ENCODE data around the gene TYR. TPM values are rescaled to one million over a fixed set of nuclear protein-coding genes. Genes with fewer than 3 reads are reported as not detected.
"Not testable (repeated sequence)": the region's sequence is repeated elsewhere in the genome, so short reads cannot be mapped to it uniquely, and the experiment has no call there.

Gene TYR
- total RNA-seq, 2 experiments from 2014 or later = not detected

DNA sequence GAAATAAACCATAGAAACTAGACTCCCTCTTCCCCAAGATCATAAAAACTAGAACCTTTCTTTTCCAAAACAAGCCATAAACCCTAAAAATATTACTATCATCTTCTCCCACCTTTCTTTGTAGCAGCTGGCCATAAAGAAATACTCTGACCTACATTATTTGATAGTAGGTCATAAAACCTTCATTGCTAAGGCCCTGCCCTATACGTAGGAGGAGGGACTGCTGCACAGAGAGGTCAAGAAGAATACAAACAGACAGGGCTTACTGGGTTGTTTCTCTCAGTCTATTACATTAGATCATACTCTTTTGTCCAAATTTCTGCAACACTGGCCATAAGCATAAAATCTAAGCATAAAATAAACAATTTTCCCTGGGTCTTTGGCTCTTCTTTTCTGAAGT is 101.5 kb downstream of the TYR start:
- Mint-ChIP-seq H3K4me3 (no peak overlapping the region), H3K36me3 (ENCODE audit: low read depth) (no peaks in the 10 kb centered on the region), H3K27ac (no peak overlapping the region), H3K4me1 (ENCODE audit: low read depth) (no peaks in the 10 kb centered on the region), H3K27me3 (ENCODE audit: low read depth) (no peaks in the 10 kb centered on the region), H3K9me3 (ENCODE audit: insufficient read depth) (no peaks in the 10 kb centered on the region)
- ChIA-PET CTCF (no interaction called here), POLR2A (no interaction called here)
- ATAC-seq (no peak), DNase-seq (no peak)

DNA sequence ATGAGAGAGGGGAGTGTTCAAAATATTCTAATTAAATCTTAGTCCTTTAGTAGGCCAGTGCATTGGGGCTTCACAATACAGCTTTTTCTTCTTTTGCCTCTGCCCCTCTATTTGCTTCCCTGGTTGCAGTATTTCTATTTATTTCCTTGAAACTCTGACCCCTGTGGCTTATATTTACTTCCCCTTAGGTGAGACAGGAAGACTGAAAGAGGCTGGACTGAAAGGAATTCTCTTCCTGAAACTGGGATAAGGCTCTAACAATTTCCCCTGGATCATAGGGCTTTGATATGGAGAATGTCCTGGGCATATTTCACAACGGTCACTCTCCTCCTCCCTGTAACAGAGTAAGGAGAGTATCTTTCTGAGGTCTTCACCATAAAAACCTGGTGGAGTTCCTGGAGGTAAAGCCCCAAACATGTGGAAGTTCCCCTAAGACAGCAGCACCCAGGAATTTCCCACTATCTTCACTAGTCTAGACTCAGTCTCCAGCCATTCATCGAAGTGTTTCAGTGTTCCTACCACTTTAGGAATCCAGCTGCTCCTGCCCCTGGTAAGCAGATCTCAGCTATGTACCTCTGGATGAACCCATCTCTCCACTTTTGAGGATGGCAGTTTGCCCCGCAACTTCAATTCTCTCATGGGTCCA is 103.5 kb downstream of the TYR start:
- POLR2A ChIA-PET; H3K36me3 Mint-ChIP-seq (ENCODE audit: low read depth); H3K27me3 Mint-ChIP-seq (ENCODE audit: low read depth); CTCF ChIA-PET; H3K4me1 Mint-ChIP-seq (ENCODE audit: low read depth); H3K4me3 Mint-ChIP-seq; ATAC-seq; DNase-seq; H3K27ac Mint-ChIP-seq; H3K9me3 Mint-ChIP-seq (ENCODE audit: insufficient read depth): not testable (repeated sequence)

GRCh38 chr11:89286601-89287000 is 108.9 kb downstream of the TYR start:
- H3K9me3 Mint-ChIP-seq (ENCODE audit: insufficient read depth); H3K27ac Mint-ChIP-seq; POLR2A ChIA-PET; DNase-seq; H3K4me1 Mint-ChIP-seq (ENCODE audit: low read depth); H3K27me3 Mint-ChIP-seq (ENCODE audit: low read depth); ATAC-seq; H3K4me3 Mint-ChIP-seq; H3K36me3 Mint-ChIP-seq (ENCODE audit: low read depth); CTCF ChIA-PET: not testable (repeated sequence)

GRCh38 chr11:89288004-89288403 is 110.3 kb downstream of the TYR start:
- DNase-seq; ATAC-seq; H3K4me3 Mint-ChIP-seq; CTCF ChIA-PET; H3K27ac Mint-ChIP-seq; H3K36me3 Mint-ChIP-seq (ENCODE audit: low read depth); H3K27me3 Mint-ChIP-seq (ENCODE audit: low read depth); H3K4me1 Mint-ChIP-seq (ENCODE audit: low read depth); H3K9me3 Mint-ChIP-seq (ENCODE audit: insufficient read depth); POLR2A ChIA-PET: not testable (repeated sequence)

GRCh38 chr11:89293965-89294679 is 116.4 kb downstream of the TYR start:
- Mint-ChIP-seq H3K9me3 (ENCODE audit: insufficient read depth) (no peaks in the 10 kb centered on the region), H3K36me3 (ENCODE audit: low read depth) (no peaks in the 10 kb centered on the region), H3K4me3 (no peak overlapping the region), H3K27ac (no peak overlapping the region), H3K4me1 (ENCODE audit: low read depth) (no peaks in the 10 kb centered on the region), H3K27me3 (ENCODE audit: low read depth) (no peaks in the 10 kb centered on the region)
- POLR2A ChIA-PET = no interaction called here
- ATAC-seq (no peak), DNase-seq (no peak)
- CTCF ChIA-PET = no interaction called here

DNA sequence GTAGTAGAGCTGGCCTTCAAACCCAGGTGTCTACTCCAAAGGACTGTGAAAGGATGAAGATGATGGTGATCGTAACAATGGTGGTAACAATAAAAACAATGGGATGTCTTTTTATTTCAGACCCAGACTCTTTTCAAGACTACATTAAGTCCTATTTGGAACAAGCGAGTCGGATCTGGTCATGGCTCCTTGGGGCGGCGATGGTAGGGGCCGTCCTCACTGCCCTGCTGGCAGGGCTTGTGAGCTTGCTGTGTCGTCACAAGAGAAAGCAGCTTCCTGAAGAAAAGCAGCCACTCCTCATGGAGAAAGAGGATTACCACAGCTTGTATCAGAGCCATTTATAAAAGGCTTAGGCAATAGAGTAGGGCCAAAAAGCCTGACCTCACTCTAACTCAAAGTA is 117.3 kb downstream of the TYR start:
- H3K9me3 Mint-ChIP-seq (ENCODE audit: insufficient read depth); H3K27ac Mint-ChIP-seq; DNase-seq; H3K27me3 Mint-ChIP-seq (ENCODE audit: low read depth); H3K4me1 Mint-ChIP-seq (ENCODE audit: low read depth); POLR2A ChIA-PET; H3K36me3 Mint-ChIP-seq (ENCODE audit: low read depth); CTCF ChIA-PET; ATAC-seq; H3K4me3 Mint-ChIP-seq: not testable (repeated sequence)

GRCh38 chr11:89303029-89303428 is 125.4 kb downstream of the TYR start:
- H3K4me3 Mint-ChIP-seq; POLR2A ChIA-PET; DNase-seq; CTCF ChIA-PET; ATAC-seq; H3K27me3 Mint-ChIP-seq (ENCODE audit: low read depth); H3K36me3 Mint-ChIP-seq (ENCODE audit: low read depth); H3K9me3 Mint-ChIP-seq (ENCODE audit: insufficient read depth); H3K4me1 Mint-ChIP-seq (ENCODE audit: low read depth); H3K27ac Mint-ChIP-seq: not testable (repeated sequence)

- POLR2A ChIA-PET; H3K36me3 Mint-ChIP-seq (ENCODE audit: low read depth); H3K27ac Mint-ChIP-seq; CTCF ChIA-PET; H3K27me3 Mint-ChIP-seq (ENCODE audit: low read depth); DNase-seq; H3K9me3 Mint-ChIP-seq (ENCODE audit: insufficient read depth); H3K4me1 Mint-ChIP-seq (ENCODE audit: low read depth); ATAC-seq; H3K4me3 Mint-ChIP-seq: not testable (repeated sequence)
These were observed 130.6 kb downstream of the TYR start for GRCh38 chr11:89308272-89308671.

GRCh38 chr11:89309321-89309985 is 131.8 kb downstream of the TYR start:
- H3K4me3 Mint-ChIP-seq; H3K4me1 Mint-ChIP-seq (ENCODE audit: low read depth); H3K27ac Mint-ChIP-seq; H3K36me3 Mint-ChIP-seq (ENCODE audit: low read depth); CTCF ChIA-PET; ATAC-seq; POLR2A ChIA-PET; DNase-seq; H3K9me3 Mint-ChIP-seq (ENCODE audit: insufficient read depth); H3K27me3 Mint-ChIP-seq (ENCODE audit: low read depth): not testable (repeated sequence)

DNA sequence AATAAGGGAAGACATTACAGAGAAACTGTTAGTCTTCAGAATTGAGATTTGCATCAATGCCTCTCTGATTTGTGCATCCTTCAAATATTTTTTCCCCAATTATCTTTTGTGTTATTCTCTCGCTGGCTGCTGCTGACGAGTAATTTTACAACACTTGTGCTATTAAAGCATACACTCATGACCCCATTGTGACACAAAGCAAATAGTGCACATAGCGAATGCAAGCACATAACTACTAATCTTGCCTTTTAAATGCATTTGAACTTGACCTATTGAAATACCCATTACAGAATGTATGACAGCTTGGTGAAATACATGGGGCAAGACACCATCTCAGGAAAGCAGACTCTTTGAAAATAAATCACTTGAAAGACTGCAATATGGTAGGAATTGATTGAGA is 132.9 kb downstream of the TYR start:
- H3K9me3 Mint-ChIP-seq (ENCODE audit: insufficient read depth); ATAC-seq: not testable (repeated sequence)

GRCh38 chr11:89321401-89321800 is 143.7 kb downstream of the TYR start:
- POLR2A ChIA-PET = no interaction called here
- no peaks in the 10 kb centered on the region for H3K36me3 Mint-ChIP-seq (ENCODE audit: low read depth)
- H3K4me3 Mint-ChIP-seq = no peak overlapping the region
- ATAC-seq = no peak
- H3K9me3 Mint-ChIP-seq (ENCODE audit: insufficient read depth) = no peaks in the 10 kb centered on the region
- DNase-seq = no peak
- H3K27me3 Mint-ChIP-seq (ENCODE audit: low read depth) = no peaks in the 10 kb centered on the region
- no peaks in the 10 kb centered on the region for H3K4me1 Mint-ChIP-seq (ENCODE audit: low read depth)
- CTCF ChIA-PET = no interaction called here
- H3K27ac Mint-ChIP-seq = no peak overlapping the region

More for the DNA sequence above, 132.9 kb downstream of the TYR start:
- H3K27ac Mint-ChIP-seq; H3K36me3 Mint-ChIP-seq (ENCODE audit: low read depth); CTCF ChIA-PET; POLR2A ChIA-PET; H3K27me3 Mint-ChIP-seq (ENCODE audit: low read depth); H3K4me1 Mint-ChIP-seq (ENCODE audit: low read depth); H3K4me3 Mint-ChIP-seq; DNase-seq: not testable (repeated sequence)

DNA sequence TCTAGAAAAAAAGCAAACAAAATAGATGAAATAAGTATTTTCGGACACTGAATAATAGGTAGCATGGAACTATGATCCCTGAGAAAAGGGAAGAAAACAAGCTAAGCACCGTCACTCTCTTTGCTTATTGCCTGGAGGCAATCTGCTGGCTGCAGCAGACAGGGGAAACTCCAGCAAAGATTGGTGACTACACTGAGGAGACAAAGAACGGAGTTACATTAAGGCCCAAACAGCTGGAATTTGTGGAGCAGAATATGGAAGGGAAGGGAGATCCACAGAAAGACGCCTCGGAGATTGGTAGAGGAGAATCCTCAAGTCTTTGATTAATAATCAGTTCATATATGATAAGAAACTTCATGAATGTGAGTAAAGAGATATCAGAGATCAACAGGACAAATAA is 150.2 kb downstream of the TYR start:
- ChIA-PET CTCF (no interaction called here), POLR2A (no interaction called here)
- H3K27me3 Mint-ChIP-seq (ENCODE audit: low read depth) = no peaks in the 10 kb centered on the region
- DNase-seq = no peak
- H3K27ac Mint-ChIP-seq = no peak overlapping the region
- no peak overlapping the region for H3K4me3 Mint-ChIP-seq
- H3K9me3 Mint-ChIP-seq (ENCODE audit: insufficient read depth) = no peaks in the 10 kb centered on the region
- no peaks in the 10 kb centered on the region for H3K36me3 Mint-ChIP-seq (ENCODE audit: low read depth)
- ATAC-seq = no peak
- no peaks in the 10 kb centered on the region for H3K4me1 Mint-ChIP-seq (ENCODE audit: low read depth)
